WI38 (cell line): ENCODE data around the gene SHANK3.

Source experiments
- H3K4me3 ChIP-seq: 2 replicates; pipeline ENCODE4 v1.5.1; 2011; ENCODE audit warnings: low read depth, mild to moderate bottlenecking, control low read depth, low read length
- CTCF ChIP-seq: IDR thresholded peaks from 2 replicates; pipeline ENCODE4 v1.5.1; 2012; ENCODE audit warnings: low read depth, mild to moderate bottlenecking, control low read depth, low read length

Gene SHANK3

GRCh38 chr22:50713571-50714056 is 41.0 kb downstream of the SHANK3 start:
- no peak overlapping the region for H3K4me3 ChIP-seq
- TF ChIP-seq CTCF: no peak

GRCh38 chr22:50714150-50714549 is 41.5 kb downstream of the SHANK3 start:
- H3K4me3 ChIP-seq: no peak overlapping the region
- TF ChIP-seq CTCF: no peak

- no peak overlapping the region for H3K4me3 ChIP-seq
- TF ChIP-seq CTCF: no peak
Measured at GRCh38 chr22:50714631-50715179, 42.1 kb downstream of the SHANK3 start.

- no peak overlapping the region for H3K4me3 ChIP-seq
- no peak for TF ChIP-seq CTCF
Measured at GRCh38 chr22:50715250-50715649, 42.6 kb downstream of the SHANK3 start.

- no peak for TF ChIP-seq CTCF
- H3K4me3 ChIP-seq: no peak overlapping the region
Measured at GRCh38 chr22:50715776-50716175, 43.2 kb downstream of the SHANK3 start.

GRCh38 chr22:50716290-50717024 is 43.8 kb downstream of the SHANK3 start:
- no peak overlapping the region for H3K4me3 ChIP-seq
- no peak for TF ChIP-seq CTCF

- H3K4me3 ChIP-seq: no peak overlapping the region
Measured at GRCh38 chr22:50717709-50718351, 45.2 kb downstream of the SHANK3 start.

More at GRCh38 chr22:50717709-50718351, 45.2 kb downstream of the SHANK3 start:
- TF ChIP-seq CTCF: no peak
